ENCODE results near the gene ZBTB42. TPM values are rescaled to one million over a fixed set of nuclear protein-coding genes. Genes with fewer than 3 reads are reported as not detected.
A peak's percentile ranks its signal among the peaks of the same experiment; 100 is the strongest.

The ZBTB42 gene
- total RNA-seq: 1 to 10 TPM; 5.2 to 8.1 TPM
- long read RNA-seq, partial matches to known transcripts: 0 of 3 reads
- long read RNA-seq, other reads (novel, unspliced or antisense): 0 of 3 reads

DNA sequence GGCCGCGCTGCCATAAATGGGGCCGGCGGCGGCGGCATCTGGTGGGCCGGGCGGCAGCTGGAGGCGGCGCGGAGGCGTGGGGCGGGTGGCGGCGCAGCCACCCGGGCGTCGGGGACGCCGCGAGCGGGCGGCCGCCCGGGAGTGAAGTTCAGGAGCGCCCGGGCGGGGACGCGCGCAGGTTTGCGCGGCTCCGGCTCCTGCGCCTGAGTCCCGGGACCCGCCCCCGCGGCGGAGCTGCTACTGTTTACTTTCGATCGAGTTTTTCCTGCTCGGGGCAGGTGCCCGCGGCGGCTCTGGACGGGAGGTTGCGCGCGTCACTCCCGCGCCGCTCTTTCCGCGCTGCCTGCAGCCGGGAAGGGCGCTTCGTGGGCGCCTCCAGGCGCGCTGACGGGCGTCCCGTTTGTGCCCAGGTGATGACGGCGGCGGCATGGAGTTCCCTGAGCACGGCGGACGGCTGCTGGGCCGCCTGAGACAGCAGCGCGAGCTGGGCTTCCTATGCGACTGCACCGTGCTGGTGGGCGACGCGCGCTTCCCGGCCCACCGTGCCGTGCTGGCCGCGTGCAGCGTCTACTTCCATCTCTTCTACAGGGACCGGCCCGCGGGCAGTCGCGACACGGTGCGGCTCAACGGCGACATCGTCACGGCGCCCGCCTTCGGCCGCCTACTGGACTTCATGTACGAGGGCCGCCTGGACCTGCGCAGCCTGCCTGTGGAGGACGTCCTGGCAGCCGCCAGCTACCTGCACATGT is at the start of gene ZBTB42:
TSS of gene ZBTB42 (plus strand) at position 331 of the 749 bp plus-strand sequence. CDS start at position 428, 97 bp downstream.
- intact Hi-C loops (cut with DNase I): no loop called here
- ATAC-seq (peak; percentile 12 to 31), DNase-seq (peak; percentile 78)

DNA sequence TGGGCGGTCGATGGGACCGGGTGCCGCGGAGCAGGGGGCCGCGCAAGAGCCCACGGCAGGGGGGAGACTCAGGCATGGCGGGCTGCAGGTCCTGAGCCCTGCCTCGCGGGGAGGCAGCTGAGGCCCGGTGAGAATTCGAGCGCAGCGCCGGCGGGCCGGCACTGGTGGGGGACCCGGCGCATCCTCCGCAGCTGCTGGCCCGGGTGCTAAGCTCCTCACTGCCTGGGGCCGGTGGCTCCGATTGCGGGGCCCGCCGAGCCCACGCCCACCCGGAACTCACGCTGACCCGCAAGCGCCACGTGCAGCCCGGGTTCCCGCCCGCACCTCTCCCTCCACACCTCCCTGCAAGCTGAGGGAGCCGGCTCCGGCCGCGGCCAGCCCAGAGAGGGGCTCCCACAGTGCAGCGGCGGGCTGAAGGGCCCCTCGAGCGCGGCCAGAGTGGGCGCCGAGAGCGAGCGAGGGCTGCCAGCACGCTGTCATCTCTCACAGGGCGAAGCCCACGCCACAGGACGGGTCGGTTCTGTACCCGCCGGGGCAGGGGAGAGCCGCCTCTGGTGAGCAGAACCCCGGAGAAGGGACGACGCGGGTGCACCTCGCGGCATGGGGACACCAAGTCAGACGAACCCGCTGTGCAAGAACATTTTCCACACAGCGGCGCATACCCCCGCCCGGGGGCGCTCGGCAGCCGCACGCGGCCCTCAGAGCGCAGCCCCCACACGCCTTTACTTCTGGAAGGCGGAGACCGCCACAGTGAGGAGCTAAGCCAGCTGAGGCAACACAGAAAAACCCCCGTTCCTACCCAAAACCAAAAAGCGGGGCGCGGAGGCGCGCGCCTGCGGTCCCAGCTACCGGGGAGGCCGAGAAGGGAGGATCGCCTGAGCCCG is 49.1 kb upstream of the ZBTB42 start:
- DNase-seq (no peak), ATAC-seq (no peak)
- intact Hi-C loops (cut with DNase I): no loop called here

DNA sequence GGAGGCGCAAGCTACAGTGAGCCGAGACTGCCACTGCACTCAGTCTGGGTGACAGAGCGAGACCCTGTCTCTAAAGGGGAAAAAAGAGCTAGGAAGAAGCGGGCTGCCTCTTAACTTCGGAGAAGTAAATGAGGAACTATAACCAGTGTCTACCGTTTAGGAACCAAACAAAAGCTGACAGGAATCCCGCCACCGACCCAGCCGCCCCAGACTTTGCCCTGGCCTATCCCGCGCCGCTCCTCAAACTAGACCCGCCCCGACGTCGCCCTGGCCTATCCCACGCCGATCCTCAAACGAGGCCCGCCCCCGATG is 48.5 kb upstream of the ZBTB42 start:
- intact Hi-C loops (cut with DNase I): no loop called here
- no peak for ATAC-seq
- DNase-seq: no peak

DNA sequence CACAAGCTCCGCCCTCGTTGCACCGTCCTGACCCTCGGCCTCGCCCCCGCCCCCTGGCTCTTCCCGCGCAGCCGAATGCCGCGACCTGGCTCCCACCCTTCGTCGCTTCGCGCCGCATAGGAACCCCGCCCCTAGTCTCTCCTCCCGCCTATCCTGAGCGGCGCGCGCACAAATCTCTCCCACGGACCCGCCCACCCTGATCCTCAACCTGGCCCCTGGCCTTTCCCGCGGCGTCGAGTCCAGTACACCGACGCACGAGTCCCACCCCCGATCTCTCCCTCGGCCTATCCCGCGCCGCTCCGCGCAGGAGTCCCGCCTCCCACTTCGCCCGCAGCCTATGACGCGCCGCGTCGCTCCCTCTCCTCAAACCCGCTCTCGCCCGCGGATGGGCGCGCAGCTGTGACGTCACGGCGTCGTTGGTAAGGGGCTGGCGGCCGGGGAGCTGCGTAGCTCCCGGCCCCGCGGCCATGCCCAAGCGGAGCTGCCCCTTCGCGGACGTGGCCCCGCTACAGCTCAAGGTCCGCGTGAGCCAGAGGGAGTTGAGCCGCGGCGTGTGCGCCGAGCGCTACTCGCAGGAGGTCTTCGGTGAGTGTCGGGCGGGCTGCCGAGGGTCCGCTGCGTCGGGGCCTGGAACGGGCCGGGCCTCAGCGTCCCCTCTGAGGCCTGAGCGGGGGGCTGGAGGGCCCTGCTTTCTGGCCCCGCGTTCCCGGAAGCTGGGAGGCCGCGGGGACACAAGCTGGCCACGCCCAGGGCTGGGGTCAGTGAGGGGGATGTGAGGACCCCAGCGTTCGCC is 48.0 kb upstream of the ZBTB42 start, which contains the start of gene SIVA1:
TSS of gene SIVA1 (plus strand) at position 413 of the 793 bp plus-strand sequence. CDS start at position 468, 55 bp downstream.
- DNase-seq (peak; percentile 100), ATAC-seq (peak; percentile 95 to 97)
- intact Hi-C loops (cut with DNase I): no loop called here

DNA sequence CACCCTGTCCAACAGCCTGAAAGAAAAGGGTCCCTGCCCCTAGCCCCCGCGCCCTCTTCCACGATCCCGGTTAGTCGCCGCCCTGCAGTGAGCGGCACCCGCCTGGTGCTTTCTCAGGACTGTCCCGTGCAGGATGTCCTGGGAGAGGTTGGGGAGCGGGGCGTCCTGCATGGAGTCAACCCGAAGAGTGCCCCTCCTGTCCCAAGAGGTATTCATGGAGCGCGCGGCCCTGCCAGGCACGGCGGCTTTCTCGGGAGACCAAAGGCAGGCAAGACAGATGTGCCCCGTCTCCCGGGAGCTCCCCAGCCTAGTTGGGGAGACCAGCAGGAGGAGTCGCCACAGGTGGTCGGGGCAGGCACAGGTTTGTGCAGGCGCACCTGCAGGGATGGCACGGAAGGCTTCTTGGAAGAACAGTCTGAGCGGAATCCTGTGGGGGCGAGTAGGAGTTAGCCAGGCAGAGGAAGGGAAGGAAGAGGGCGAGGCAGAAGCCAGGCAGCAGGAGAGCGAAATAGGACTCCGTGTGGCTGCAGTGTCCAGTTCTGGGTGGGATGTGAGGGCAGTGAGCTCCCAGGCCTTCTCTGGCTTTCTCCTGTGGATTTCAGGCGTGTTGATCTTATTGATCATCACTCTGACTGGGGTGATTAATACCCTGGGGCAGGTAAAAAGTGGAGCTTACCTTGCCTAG is 47.2 kb upstream of the ZBTB42 start:
- intact Hi-C loops (cut with DNase I): no loop called here
- DNase-seq (no peak), ATAC-seq (peak in 1 of 2 donors; percentile 3)

DNA sequence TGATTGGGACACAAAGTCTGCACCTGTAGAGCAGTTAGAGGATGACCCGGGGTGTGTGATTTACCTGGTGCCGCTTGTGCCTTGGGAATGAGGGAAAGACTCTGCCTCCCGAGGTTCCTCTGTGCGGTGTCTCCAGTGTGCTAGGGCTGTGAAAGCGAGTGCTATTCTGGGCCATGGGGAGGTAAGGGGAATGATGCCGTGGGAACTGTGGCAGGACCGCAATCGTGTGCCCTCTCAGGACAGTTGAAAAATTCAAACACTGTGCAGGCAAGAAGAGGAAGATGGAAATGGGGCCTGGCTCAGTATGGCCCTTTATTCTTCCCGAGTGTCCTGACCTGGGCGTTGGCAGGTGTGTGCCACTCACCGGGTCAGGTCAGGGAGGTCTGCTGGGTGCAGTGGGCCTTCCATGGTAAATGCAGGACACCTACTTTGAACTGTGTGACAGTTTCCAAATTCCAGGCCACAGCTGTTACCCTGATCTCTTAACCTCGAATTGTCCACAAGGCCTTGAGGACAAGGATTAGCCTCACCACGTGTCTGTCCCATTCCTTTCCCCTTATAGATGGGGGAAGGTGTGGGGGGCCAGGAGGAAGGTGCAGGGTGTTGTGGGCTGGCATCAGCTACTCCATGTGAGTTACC is 46.6 kb upstream of the ZBTB42 start:
- DNase-seq (no peak), ATAC-seq (no peak)
- intact Hi-C loops (cut with DNase I): no loop called here

- intact Hi-C loops (cut with DNase I): no loop called here
- DNase-seq (no peak), ATAC-seq (no peak)
Measured at GRCh38 chr14:104755621-104756020, 45.3 kb upstream of the ZBTB42 start.

DNA sequence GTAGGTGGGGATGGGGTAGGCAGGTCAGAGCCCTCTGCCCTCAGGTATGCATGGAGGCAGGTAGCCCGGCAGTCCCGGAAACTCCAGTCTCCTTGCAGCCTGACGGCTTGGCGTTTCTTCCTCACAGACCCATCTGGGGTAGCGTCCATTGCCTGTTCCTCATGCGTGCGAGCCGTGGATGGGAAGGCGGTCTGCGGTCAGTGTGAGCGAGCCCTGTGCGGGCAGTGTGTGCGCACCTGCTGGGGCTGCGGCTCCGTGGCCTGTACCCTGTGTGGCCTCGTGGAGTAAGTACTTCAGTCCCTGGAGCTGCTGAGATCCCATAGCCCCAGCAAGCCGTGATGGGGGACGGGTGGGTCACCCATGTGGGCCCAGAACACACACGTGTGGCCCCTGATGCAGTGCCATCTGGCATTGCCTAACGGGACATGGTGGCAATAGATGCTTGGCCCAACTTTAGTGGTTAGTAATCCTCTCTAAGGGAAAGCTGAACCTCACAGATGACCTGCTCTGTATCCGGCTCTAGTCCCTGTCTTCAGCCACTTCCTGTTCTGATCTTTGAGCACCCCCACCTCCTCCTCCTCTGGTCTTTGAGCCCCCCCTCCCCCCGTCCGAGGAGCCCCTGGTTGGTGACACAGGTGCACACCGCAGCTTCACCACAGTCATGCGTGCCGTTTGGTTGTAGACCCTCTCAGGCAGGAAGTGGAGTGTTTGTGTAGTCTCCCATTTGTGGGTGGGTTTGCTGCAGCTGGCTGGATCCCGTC is 44.2 kb upstream of the ZBTB42 start:
- ATAC-seq: no peak
- intact Hi-C loops (cut with DNase I): no loop called here
- DNase-seq: no peak

GRCh38 chr14:104757238-104757585 is 43.7 kb upstream of the ZBTB42 start:
- ATAC-seq (no peak), DNase-seq (no peak)
- intact Hi-C loops (cut with DNase I): no loop called here

DNA sequence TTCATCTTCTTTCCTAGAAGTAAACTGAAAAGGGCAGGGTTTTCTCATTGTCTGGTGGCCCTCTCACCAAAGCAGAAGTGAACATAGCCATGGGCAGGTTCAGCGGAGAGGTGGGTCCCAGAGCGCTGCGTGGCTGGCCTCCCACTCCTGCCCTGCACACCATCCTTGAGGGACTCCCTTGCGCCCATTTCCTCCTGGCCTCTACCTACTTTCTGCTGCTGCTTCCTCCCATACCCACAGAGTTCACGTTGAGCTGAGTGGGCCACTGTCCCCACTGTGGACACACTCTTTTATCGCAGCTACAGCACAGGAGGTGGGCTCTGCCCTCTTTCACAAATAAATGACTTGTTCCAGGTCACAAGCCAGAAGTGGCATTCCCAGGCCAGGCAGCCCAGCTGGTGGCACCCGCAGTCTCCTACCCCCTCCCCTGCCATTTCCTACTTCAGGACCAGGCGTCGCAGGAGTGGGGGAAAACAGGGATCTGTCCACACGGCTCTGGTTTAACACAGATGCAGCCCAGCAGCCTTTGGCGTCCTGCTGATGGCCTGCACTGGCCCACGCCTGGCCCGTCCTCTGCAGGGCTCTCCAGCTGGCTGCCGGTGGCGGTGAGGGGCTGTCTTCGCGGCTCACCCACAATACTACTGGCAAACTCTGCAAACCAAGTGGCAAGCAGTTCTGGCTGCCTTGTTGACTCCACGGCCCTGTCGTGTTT is 43.1 kb upstream of the ZBTB42 start:
- intact Hi-C loops (cut with DNase I): no loop called here

DNA sequence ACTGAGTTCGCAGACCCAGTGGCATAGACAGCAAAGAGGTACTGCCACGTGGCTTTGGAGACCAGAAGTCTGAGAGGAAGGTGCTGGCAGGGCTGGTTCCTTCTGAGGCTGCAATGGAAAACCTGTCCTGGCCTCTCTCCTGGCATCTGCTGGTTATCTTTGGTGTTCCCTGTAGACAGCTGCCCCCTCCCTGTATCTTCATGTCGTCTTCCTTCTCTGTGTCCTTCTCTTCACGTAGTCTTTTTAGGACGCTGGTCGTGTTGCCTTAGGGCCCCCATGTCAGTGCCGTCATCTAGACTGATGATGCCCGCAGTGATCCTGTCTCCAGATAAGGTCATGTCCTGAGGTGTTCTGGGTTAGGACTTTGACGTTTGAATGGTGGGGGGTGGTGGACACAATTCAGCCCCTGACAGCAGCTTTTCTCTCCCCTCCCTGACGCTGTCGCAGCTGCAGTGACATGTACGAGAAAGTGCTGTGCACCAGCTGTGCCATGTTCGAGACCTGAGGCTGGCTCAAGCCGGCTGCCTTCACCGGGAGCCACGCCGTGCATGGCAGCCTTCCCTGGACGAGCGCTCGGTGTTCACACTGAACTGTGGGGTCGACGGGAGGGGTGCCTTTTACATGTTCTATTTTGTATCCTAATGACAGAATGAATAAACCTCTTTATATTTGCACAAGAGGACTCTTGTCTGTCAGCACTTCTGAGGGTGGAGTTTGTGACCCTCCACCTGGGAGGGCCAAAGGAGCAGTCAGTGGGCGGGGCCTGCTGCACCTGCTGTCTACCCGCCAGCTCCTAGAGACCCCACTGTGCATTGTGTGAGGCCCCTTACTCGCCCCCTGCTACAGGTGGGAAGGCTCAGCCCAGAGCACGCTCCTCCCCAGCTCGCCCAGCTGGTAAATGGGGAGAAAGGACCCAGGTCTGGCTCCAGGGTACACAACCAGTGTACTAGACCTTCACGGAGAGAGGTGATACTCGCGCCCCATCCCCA is 41.6 kb upstream of the ZBTB42 start:
- DNase-seq (no peak), ATAC-seq (no peak)
- intact Hi-C loops (cut with DNase I): no loop called here

More for the DNA sequence above, 43.1 kb upstream of the ZBTB42 start:
- no peak for ATAC-seq
- no peak for DNase-seq

DNA sequence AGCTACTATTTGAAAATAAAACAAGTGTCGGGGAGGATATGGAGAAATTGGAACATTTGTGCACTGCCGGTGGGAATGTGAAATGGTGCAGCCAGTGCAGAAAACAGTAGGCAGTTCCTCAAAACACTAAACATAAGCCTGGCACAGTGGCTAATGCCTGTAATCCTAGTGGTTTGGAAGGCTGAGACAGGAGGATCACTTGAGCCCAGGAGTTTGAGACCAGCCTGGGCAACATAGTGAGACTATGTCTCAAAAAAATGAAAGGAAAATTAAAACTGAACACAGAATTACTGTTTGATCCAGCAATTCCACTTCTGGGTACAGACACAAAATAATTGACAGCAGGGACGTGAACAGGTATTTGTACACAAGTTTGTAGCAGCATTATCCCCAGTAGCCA is 35.4 kb upstream of the ZBTB42 start:
- DNase-seq (no peak), ATAC-seq (no peak)
- intact Hi-C loops (cut with DNase I): loop anchor here in 1 of 2 donors (5.0 kb wide), 1 partner anchor 57 kb away; no protein-coding TSS in a partner anchor

GRCh38 chr14:104766256-104766862 is 34.5 kb upstream of the ZBTB42 start:
- intact Hi-C loops (cut with DNase I): loop anchor here in 1 of 2 donors (5.0 kb wide), 1 partner anchor 56 kb away; no protein-coding TSS in a partner anchor
- ATAC-seq (no peak), DNase-seq (no peak)

- DNase-seq: no peak
- no peak for ATAC-seq
- intact Hi-C loops (cut with DNase I): loop anchor here in 1 of 2 donors (5.0 kb wide), 1 partner anchor 55 kb away; no protein-coding TSS in a partner anchor
Measured at GRCh38 chr14:104766863-104767633, 33.9 kb upstream of the ZBTB42 start.

GRCh38 chr14:104767634-104767918 is 33.3 kb upstream of the ZBTB42 start:
- intact Hi-C loops (cut with DNase I): loop anchor here in 1 of 2 donors (5.0 kb wide), 1 partner anchor 55 kb away; no protein-coding TSS in a partner anchor
- no peak for ATAC-seq
- no peak for DNase-seq
